ENCODE data around the gene SLC10A3.

DNA sequence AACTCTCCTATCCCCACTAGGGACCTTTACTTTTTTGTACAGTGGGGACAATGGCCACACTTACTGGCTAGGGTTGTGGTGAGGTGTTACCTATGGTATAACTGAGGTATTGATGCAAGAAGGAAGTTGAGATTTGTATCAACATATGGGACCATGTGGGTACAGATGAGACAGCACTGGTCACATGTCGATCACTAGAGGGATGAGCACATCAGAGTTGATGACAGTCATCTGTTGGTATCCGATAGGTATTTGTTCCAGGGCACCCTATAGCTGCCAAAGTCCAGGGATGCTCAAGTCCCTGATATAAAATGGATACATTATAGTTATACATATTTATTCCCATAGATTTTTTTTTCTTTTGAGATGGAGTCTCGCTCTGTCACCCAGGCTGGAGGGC lies 12.6 kb upstream of the SLC10A3 start:
- TF ChIP-seq TAF1 (IDR thresholded peaks at IDR 0.05; ENCODE audit: low read depth, low read length) (no peak), MAFK (IDR thresholded peaks at IDR 0.05; ENCODE audit: low read depth, low read length) (no peak), RAD21 (IDR thresholded peaks at IDR 0.05 in 1 of 2, conservative IDR thresholded peaks at IDR 0.05 in 1 of 2; ENCODE audit: low read depth in 2 of 2, low read length in 2 of 2) (no peak), TCF12 (IDR thresholded peaks at IDR 0.05; ENCODE audit: low read depth, low read length) (no peak), EP300 (IDR thresholded peaks at IDR 0.05; ENCODE audit: borderline replicate concordance in 1 of 2, low read depth in 2 of 2, low read length in 2 of 2) (no peak), POLR2A (IDR thresholded peaks at IDR 0.05; ENCODE audit: control extremely low read depth in 1 of 2, low read depth in 2 of 2, low read length in 2 of 2) (no peak), POU5F1 (IDR thresholded peaks at IDR 0.05; ENCODE audit: low read depth, low read length) (no peak), SIX5 (IDR thresholded peaks at IDR 0.05; ENCODE audit: low read depth, low read length) (no peak), POLR2AphosphoS5 (IDR thresholded peaks at IDR 0.05; ENCODE audit: low read depth, low read length) (no peak), MAX (IDR thresholded peaks at IDR 0.05) (no peak), YY1 (IDR thresholded peaks at IDR 0.05; ENCODE audit: low read depth, low read length) (no peak)
- TF ChIP-seq, protein P1, sequence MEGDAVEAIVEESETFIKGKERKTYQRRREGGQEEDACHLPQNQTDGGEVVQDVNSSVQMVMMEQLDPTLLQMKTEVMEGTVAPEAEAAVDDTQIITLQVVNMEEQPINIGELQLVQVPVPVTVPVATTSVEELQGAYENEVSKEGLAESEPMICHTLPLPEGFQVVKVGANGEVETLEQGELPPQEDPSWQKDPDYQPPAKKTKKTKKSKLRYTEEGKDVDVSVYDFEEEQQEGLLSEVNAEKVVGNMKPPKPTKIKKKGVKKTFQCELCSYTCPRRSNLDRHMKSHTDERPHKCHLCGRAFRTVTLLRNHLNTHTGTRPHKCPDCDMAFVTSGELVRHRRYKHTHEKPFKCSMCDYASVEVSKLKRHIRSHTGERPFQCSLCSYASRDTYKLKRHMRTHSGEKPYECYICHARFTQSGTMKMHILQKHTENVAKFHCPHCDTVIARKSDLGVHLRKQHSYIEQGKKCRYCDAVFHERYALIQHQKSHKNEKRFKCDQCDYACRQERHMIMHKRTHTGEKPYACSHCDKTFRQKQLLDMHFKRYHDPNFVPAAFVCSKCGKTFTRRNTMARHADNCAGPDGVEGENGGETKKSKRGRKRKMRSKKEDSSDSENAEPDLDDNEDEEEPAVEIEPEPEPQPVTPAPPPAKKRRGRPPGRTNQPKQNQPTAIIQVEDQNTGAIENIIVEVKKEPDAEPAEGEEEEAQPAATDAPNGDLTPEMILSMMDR (IDR thresholded peaks at IDR 0.05; ENCODE audit: control extremely low read depth in 1 of 3, insufficient read depth in 1 of 3, low read depth in 1 of 3, low read length in 3 of 3) = no peak

Data from H1 (cell line).